ENCODE results near the gene CNBD2.

DNA sequence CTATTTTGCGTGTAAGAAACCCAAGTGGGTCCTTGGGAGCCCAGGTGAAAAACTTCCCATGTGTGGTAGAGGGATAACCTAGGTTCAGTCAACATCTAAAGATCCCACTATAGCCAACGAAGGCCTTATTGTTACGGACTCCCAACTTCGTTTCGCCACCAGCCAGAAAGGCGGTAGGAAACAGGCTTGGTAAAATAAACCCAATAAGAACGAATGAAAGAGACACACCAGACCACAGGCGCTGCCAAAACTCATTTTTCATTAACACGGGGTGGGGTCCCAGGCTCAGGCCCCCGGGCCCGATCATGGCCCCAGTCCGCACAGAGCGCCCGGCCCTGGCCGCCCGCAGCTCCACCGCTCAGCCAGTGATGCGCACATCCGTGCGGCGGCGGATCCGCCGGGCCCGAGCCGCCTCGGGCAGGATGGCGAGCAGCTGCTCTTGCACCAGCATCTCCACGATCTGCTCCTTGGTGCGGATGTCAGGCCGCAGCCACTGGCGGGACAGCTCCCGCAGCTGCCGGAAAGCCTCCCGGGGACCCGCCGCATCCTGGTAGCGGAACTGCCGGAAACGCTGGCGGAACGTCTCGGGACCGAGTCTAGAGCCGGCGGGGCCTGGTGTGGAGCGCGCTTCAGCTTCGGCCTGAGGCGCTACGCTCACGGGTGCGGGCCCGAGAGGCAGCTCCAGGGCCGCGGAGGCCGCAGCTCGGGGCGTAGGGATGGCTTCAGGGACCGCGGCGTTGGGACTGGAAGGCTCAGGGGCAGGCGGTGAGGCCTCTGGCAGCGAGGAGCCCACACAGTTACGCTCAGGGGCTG, 14.8 kb upstream of the CNBD2 start:
- TF ChIP-seq, protein P1, sequence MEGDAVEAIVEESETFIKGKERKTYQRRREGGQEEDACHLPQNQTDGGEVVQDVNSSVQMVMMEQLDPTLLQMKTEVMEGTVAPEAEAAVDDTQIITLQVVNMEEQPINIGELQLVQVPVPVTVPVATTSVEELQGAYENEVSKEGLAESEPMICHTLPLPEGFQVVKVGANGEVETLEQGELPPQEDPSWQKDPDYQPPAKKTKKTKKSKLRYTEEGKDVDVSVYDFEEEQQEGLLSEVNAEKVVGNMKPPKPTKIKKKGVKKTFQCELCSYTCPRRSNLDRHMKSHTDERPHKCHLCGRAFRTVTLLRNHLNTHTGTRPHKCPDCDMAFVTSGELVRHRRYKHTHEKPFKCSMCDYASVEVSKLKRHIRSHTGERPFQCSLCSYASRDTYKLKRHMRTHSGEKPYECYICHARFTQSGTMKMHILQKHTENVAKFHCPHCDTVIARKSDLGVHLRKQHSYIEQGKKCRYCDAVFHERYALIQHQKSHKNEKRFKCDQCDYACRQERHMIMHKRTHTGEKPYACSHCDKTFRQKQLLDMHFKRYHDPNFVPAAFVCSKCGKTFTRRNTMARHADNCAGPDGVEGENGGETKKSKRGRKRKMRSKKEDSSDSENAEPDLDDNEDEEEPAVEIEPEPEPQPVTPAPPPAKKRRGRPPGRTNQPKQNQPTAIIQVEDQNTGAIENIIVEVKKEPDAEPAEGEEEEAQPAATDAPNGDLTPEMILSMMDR (IDR thresholded peaks at IDR 0.05 in 4 of 5, conservative IDR thresholded peaks at IDR 0.05 in 1 of 5), result no peak
- TF ChIP-seq POLR2A (IDR thresholded peaks at IDR 0.05), result no peak

Data from gastrocnemius medialis (tissue), 4 donors.